Measurements from ENCODE around the gene MTMR3. TPM values are rescaled to one million over a fixed set of nuclear protein-coding genes. Genes with fewer than 3 reads are reported as not detected.

Gene MTMR3
- total RNA-seq, 1 donor from 2014 or later, result 21.4 TPM

Other genes starting within 250 kb of the MTMR3 start
- not detected in 2 replicates for gene CABP7, start 163.2 kb upstream of the MTMR3 start, total RNA-seq
- gene ZMAT5, start 116.2 kb upstream of the MTMR3 start, total RNA-seq, result 19.1 and 19.7 TPM in 2 replicates
- 78.0 and 83.1 TPM in 2 replicates for gene UQCR10, start 115.8 kb upstream of the MTMR3 start, total RNA-seq
- gene ASCC2, start 44.9 kb upstream of the MTMR3 start, total RNA-seq, result 26.8 and 28.8 TPM in 2 replicates
- gene HORMAD2, start 197.3 kb downstream of the MTMR3 start, total RNA-seq, result not detected in 2 replicates